Stimulated activated CD8-positive, alpha-beta memory T cell treated with anti-CD3 and anti-CD28 coated beads, Interleukin-12 subunit alpha, Interleukin-12 subunit beta, amount 100 ng/mL, for 24 hours (primary cell): ENCODE measurements around the gene CFAP54.
"Not testable (repeated sequence)": the region's sequence is repeated elsewhere in the genome, so short reads cannot be mapped to it uniquely, and the experiment has no call there.

Source experiments
- DNase-seq: peaks from one replicate; pipeline ENCODE4 v3.0.0-alpha.2; 2020; ENCODE audit errors: extremely low read depth

CFAP54 gene, protein sequence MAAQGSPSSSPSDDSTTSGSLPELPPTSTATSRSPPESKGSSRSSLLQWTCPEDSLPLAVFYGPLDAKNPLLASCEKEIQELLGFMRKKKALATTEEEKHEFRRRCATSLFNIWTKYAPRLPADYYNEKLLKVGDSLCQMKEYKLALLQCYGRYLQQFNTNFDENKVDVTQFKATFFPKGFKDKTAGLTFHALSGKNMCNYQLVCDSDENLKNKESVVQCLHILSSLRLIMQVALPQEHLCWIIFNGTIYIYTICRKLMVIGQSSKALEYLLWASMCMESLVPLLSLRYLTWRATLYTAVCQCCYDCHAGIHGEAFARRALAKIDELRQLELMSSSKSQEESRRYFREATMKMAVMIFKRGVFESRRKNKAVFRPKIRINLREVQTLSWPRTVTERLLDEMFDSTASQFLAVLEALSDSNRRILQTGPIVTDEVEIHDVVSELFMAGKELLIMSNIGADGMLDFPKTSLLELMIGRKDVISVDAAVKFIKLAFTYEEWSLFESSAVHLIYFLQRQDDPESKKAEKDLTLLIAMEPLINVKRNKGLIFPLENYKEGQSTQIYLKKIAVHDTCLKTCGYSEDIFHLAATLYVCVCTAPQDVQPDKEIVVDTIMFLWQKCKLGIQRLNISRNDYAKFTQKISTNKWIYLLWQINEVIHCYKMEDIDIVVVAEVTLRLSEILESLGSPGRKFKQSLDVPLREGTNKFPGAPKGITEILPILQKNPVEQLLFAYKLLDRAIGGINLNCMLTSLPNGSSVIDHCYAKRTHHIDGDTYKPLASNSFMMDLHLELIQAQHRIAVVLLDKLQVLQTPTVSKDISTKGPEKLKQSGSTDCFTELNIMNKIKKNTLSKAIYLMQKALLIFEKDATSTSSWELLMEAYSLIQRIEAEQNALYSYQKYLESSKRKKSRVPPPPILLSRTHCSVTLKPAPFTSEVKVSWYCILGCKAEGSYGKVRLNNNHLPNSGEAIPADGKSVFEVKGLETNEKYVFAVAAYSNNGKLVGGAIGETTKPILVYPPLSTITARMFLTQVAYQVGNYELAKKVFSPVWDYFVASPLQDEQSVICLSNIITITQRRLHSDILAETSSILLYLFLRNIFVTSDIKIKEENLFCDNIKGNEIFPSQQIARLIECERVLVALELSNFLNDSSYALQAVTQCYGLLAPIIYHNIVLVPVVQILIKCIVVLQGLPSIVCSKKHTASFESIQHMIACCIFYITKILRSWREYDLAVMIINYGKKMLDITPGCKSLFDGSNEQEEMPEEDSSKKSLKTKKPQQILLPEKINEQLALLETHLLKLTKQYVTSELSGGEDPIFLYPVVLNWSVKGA (N-terminal part only)

GRCh38 chr12:96489392-96490056 lies at the start of gene CFAP54:
Gene CFAP54, plus strand, starts transcription at chr12:96489577. Its CDS starts 33 bp downstream, at chr12:96489610.
- peak; percentile 83 for DNase-seq

DNA sequence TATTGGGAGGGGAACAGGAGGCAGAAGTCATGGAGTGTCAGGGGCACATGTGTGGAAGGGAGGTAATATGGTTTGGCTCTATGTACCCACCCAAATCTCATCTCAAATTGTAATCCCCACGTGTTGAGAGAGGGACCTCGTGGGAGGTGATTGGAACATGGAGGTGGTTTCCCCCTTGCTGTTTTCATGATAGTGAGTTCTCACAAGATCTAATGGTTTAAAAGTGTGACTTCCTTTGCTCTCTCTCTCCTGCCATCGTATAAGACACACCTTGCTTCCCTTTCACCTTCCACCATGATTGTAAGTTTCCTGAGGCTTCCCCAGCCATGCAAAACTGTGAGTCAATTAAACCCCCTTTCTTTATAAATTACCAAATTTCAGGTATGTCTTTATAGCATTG lies 47.6 kb upstream of the CFAP54 start:
- DNase-seq = no peak

DNA sequence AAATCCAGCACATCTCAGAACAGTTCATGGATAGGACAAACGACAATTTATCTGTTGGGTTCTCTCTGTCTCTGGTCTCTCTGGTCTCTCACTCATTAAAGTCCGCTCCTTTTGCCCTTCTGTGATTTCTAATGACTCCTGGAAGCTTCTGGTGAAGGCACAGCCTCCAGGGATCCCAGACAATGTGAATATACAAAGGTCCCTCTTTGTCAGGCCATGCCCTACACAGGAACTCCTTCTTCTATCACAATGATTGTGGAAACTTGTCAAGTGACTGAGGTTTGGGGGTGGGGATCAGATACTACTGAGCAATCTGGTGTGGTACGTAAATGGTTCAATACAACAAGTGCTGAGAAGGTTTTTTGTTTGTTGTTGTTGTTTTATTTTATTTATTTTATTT lies 46.5 kb upstream of the CFAP54 start:
- no peak for DNase-seq

GRCh38 chr12:96444399-96444798 lies 45.0 kb upstream of the CFAP54 start:
- DNase-seq = no peak

DNA sequence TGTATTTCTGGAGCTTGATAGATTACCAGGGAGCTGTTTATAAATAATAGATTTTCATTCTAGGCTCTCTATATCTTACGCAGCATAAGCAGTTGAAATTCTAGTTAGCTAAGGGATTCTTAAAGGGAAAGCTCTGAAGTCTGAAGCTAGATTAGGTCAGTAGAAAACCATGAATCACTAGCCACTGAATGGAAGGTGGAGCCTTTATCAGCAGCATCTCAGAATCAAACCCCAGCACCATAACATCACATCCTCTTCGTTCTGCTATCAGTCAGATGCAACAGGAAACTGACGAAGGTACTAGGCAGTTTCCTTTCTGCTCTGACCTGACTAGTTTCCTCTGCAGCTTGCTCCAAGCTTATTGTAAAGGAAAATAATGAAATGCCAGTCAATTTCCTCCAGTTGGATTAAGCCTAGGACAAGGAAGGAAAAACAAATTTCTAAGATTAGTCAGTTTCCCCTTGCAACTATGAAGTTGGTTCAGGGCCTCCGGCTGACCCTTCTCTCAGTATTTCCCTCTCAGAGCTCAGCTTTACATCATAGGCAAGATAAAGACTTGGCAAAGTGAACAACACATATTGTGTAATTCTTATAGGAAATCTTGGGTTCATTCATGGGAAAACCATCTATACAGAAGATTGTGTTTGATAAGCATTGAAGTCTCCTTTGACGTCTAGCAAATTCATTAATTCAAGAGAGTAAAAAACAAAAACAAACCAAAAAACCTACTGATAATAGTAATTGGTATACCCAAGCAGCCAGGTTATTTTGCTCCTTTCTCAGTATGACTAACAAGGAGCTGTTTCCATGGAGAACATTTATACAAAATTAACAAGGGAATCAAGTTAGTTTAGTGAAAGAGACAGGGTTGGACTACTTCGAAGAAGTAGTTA lies 43.4 kb upstream of the CFAP54 start:
- no peak for DNase-seq

DNA sequence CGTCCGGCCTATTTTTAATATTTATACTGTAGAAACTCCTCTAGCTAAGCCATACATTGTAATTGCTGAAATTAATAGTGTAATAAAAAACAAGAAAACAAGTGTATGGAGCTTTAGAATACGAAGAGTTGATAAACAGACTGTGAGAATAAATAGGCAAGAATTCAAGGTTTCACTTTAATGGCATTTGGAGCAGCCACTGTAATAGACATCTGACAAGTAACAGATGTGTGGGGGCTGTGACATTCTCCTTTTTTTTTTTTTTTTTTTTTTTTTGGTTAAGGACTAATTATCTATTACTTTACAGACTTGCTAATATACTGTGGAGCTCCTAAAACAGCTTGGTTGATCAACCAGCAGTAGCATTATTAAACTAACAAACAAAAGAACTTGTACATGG lies 42.1 kb upstream of the CFAP54 start:
- no peak for DNase-seq

DNA sequence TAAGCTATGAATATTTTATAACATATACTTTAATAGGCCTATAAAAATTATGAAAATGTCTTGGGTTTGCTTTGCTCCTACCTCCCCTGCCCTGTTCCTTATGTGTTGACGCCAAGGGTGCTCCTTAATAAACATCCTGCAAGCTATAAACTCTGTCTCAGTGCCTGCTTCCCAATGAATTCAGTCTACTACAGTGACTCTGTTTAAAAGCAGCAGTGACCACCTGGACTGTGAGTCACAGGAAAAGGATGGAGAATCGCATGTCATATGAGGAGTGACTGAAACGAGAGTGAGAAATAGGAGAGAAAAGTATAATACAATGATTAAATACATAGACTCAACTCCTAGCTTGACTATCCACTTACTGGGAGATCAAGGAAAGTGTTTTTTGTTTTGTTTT lies 41.1 kb upstream of the CFAP54 start:
- DNase-seq = no peak

GRCh38 chr12:96452261-96452922 lies 37.0 kb upstream of the CFAP54 start:
- no peak for DNase-seq

DNA sequence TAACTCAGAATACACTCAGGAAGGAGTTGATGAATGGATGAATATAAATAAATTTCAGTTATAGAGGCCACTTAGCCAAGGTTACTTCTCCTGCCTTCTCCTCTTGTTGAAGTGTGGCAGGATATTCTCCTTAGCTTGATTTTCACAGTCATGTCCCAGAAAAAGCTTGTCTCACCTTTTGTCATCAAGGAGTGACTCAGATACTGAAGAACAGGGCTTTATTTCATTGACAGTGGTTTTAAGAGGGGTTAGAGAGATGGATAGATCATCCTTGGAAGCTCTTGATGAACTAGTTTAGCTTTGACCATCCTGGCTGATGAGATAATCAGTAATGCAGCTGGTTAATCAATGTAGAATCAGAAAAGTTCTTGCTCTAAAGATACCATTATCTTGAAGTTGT lies 35.0 kb upstream of the CFAP54 start:
- DNase-seq = no peak

- DNase-seq = no peak
These were observed 33.0 kb upstream of the CFAP54 start for GRCh38 chr12:96456265-96456974.

- DNase-seq = no peak
These were observed 32.0 kb upstream of the CFAP54 start for GRCh38 chr12:96457191-96457930.

DNA sequence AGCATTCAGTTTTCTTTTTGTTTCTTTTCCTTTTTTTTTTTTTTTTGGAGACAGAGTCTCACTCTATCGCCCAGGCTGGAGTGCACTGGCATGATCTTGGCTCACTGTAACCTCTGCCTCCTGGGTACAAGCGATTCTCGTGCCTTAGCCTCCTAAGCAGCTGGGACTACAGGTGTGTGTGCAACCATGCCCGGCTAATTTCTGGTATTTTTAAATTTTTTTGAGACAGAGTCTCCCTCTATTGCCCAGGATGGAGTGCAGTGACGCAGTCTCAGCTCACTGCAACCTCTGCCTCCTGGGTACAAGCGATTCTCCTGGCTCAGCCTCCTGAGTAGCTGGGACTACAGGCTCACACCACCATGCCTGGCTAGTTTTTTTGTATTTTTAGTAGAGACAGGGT lies 30.1 kb upstream of the CFAP54 start:
- DNase-seq = not testable (repeated sequence)

DNA sequence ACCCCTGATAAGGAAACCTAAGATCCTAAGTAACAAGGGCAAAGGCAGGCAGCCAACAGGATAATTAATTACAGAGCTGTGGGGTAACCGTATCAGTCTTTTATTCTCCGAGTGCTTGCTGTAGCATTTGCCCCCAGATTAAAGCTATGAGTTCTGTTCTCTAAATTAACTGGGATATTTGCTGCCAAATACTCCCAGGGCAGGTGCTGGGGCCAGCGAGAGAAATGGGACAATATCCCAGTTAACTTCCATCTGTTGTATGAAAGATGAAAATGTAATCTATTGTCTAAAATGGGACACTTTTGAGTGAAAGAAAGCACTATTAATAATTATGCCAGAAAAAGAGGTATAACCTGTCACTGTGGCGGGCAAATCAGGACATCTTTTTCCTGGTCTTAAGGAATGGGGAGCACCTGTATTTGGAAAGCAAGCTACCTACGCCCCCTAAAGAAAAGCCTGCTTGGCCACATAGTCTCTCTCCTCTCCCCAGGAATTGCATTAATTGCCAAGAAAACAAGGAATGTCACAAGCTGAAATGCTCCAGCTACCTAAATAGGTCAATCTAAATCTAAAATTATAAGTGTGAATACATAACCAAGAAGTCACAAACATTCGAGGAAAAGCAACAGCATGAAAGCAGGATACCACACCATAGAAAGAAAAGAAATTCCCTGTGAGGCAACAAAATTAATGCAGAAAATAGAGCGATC lies 26.7 kb upstream of the CFAP54 start:
- no peak for DNase-seq

DNA sequence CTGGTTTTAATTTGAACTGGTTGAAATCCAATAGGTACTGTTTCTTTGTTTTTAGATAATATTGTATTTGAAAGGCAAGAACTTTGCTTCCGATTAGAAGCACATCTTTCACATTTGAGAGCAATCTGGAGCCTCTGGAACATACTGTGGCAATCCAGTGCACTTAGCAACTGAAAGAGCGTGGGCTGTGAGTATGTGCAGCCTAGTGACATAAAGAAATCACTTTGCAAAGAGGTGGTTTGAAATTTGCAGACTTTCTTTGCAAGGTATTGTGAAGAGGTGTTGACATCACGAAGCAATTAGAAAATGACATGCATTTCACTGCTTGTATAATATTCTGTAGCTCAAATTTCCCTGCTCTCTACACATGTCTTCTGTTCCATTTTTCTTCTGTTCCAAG lies 23.5 kb upstream of the CFAP54 start:
- no peak for DNase-seq

DNA sequence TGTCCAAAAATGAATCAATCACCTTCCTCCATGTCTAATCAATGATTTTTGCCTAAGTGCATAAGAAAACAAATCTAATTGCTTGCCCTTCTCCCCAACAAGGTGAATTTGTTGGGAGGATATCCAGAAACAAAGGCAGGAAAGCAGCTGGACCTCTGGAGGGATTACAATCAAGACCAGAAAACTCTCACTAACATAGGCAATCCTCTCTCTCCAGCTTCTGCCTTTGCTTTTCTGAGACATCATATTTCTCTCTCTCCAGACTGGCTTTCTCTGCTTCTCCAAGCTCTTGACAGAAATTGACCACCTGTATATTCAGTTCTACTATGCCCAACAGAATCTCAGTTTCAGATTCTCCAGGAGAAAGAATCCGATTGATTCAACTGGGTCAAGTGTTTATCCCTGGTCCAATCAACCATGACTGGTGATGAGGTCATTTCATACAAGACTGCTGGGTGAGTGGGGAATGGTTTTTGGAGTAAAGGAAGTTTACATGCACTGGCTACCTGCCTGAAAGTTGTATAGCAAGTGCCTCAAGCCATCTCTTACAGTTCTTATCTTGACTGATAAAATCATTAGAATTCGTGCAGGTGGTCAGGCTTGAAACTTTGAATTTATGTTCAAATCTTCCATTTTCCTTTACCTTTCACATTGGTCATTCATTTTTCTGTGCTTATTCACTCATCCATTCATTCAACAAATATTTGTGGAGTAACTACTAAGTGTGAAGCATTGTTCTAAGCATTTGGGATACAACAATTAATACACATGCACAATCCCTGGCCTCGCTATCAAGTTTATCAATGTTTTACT lies 22.2 kb upstream of the CFAP54 start:
- DNase-seq = no peak

DNA sequence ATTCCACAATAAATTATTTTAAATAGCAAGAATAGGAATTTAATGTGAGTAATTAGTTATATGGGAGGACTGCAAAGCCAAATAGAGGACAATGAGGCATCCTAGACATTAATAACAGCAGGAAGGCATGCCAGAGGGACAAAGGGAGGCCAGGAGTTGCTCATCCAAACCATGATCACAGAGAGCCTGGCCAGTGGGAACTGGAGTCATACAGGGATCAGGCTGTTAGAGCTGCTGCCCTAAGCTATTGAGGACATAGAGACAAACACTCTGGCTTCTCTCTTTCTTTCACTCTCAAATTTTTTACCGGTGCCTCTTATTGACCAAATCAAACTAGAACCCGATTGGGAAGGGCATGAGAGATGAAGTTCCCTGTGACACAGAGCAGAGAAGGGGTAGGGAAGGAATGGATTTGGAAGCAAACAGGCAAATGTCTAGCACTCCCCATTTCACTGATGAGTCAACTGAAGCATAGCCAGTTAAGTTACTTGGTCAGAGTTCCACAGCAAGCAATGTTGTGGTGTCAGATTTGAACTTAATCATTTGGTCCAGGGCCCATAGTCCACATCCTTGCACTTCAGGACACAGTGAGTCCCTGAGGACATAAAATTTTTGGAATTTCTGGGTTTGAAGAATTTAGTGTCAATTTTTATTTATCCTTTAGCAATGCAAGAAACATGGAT lies 17.9 kb upstream of the CFAP54 start:
- no peak for DNase-seq
